ES-I3 (cell line): ENCODE data around the gene NFKBIZ.

Experiments
- H3K36me3 ChIP-seq: 2 replicates; pipeline ENCODE4 v1.6.1; 2013; ENCODE audit warnings: mild to moderate bottlenecking, low read length, control low read depth, moderate library complexity; ENCODE audit not compliant: insufficient read depth
- H3K4me1 ChIP-seq: 2 replicates; pipeline ENCODE4 v1.6.1; 2013; ENCODE audit warnings: mild to moderate bottlenecking, control low read depth, low read length; ENCODE audit not compliant: insufficient read depth
- H3K9ac ChIP-seq: 2 replicates; pipeline ENCODE4 v1.6.1; 2013; ENCODE audit warnings: low read depth, mild to moderate bottlenecking, low read length, moderate library complexity
- H3K9me3 ChIP-seq: 2 replicates; pipeline ENCODE4 v1.6.1; 2013; ENCODE audit warnings: mild to moderate bottlenecking, low read length, moderate library complexity; ENCODE audit not compliant: control insufficient read depth, insufficient read depth

Gene NFKBIZ

GRCh38 chr3:101848754-101849713, at the start of gene NFKBIZ:
Gene NFKBIZ (plus strand): TSS chr3:101849514. CDS start chr3:101849629, 115 bp downstream.
- Histone ChIP-seq H3K36me3 (peaks cover 14% of the 10 kb centered on the region; the same call in 1 of the 2 replicates), H3K9ac (peak within 1 kb of the TSS; percentile 75), H3K4me1 (peaks cover 13% of the 10 kb centered on the region; the same call in 1 of the 2 replicates), H3K9me3 (no peaks in the 10 kb centered on the region)

GRCh38 chr3:101801174-101801573, 48.1 kb upstream of the NFKBIZ start:
- Histone ChIP-seq H3K9ac (no peak overlapping the region), H3K36me3 (no peaks in the 10 kb centered on the region), H3K4me1 (0 out of 2 replicates have a peak, but pooled peaks cover under 1% of the 10 kb centered on the region), H3K9me3 (no peaks in the 10 kb centered on the region)

- Histone ChIP-seq H3K9ac (no peak overlapping the region), H3K9me3 (no peaks in the 10 kb centered on the region), H3K4me1 (no peaks in the 10 kb centered on the region), H3K36me3 (no peaks in the 10 kb centered on the region)
Measured at GRCh38 chr3:101802179-101802578, 47.1 kb upstream of the NFKBIZ start.

GRCh38 chr3:101803173-101803782, 46.0 kb upstream of the NFKBIZ start:
- Histone ChIP-seq H3K9me3 (no peaks in the 10 kb centered on the region), H3K4me1 (no peaks in the 10 kb centered on the region), H3K36me3 (no peaks in the 10 kb centered on the region), H3K9ac (no peak overlapping the region)

GRCh38 chr3:101803939-101804338, 45.4 kb upstream of the NFKBIZ start:
- no peak overlapping the region for H3K9ac ChIP-seq
- no peaks in the 10 kb centered on the region for H3K9me3 ChIP-seq
- no peaks in the 10 kb centered on the region for H3K4me1 ChIP-seq
- H3K36me3 ChIP-seq = no peaks in the 10 kb centered on the region

- H3K9ac ChIP-seq = no peak overlapping the region
- peaks cover 8% of the 10 kb centered on the region for H3K4me1 ChIP-seq
- no peaks in the 10 kb centered on the region for H3K36me3 ChIP-seq
- no peaks in the 10 kb centered on the region for H3K9me3 ChIP-seq
Measured at GRCh38 chr3:101806491-101806890, 42.8 kb upstream of the NFKBIZ start.

GRCh38 chr3:101807888-101808287, 41.4 kb upstream of the NFKBIZ start:
- Histone ChIP-seq H3K9ac (no peak overlapping the region), H3K9me3 (no peaks in the 10 kb centered on the region), H3K4me1 (peaks cover 8% of the 10 kb centered on the region), H3K36me3 (no peaks in the 10 kb centered on the region)

GRCh38 chr3:101809178-101810021, 39.9 kb upstream of the NFKBIZ start:
- no peak overlapping the region for H3K9ac ChIP-seq
- H3K9me3 ChIP-seq = no peaks in the 10 kb centered on the region
- peaks cover 8% of the 10 kb centered on the region for H3K4me1 ChIP-seq
- no peaks in the 10 kb centered on the region for H3K36me3 ChIP-seq

GRCh38 chr3:101810022-101810418, 39.3 kb upstream of the NFKBIZ start:
- Histone ChIP-seq H3K9me3 (no peaks in the 10 kb centered on the region), H3K9ac (no peak overlapping the region), H3K4me1 (peaks cover 8% of the 10 kb centered on the region), H3K36me3 (no peaks in the 10 kb centered on the region)

- no peak overlapping the region for H3K9ac ChIP-seq
- H3K4me1 ChIP-seq = peaks cover 8% of the 10 kb centered on the region
- no peaks in the 10 kb centered on the region for H3K9me3 ChIP-seq
- no peaks in the 10 kb centered on the region for H3K36me3 ChIP-seq
Measured at GRCh38 chr3:101811875-101812274, 37.4 kb upstream of the NFKBIZ start.

GRCh38 chr3:101812895-101813294, 36.4 kb upstream of the NFKBIZ start:
- Histone ChIP-seq H3K36me3 (no peaks in the 10 kb centered on the region), H3K9me3 (no peaks in the 10 kb centered on the region), H3K4me1 (peaks cover 8% of the 10 kb centered on the region), H3K9ac (no peak overlapping the region)

- Histone ChIP-seq H3K9ac (no peak overlapping the region), H3K4me1 (peaks cover 8% of the 10 kb centered on the region), H3K9me3 (no peaks in the 10 kb centered on the region), H3K36me3 (no peaks in the 10 kb centered on the region)
Measured at GRCh38 chr3:101813817-101814440, 35.4 kb upstream of the NFKBIZ start.

- Histone ChIP-seq H3K9ac (no peak overlapping the region), H3K4me1 (peaks cover 2% of the 10 kb centered on the region; the same call in 1 of the 2 replicates), H3K9me3 (no peaks in the 10 kb centered on the region), H3K36me3 (no peaks in the 10 kb centered on the region)
Measured at GRCh38 chr3:101814835-101815234, 34.5 kb upstream of the NFKBIZ start.
